NOMO-1 (cell line): ENCODE measurements around the gene TPK1.
"Not testable (repeated sequence)": the region's sequence is repeated elsewhere in the genome, so short reads cannot be mapped to it uniquely, and the experiment has no call there.

Experiments
- DNase-seq, 2 experiments: peaks; one replicate each; lab custom pipeline; 2025; ENCODE audit not compliant: unreplicated experiment in 2 of 2; lab: John Stamatoyannopoulos, UW

The TPK1 gene

DNA sequence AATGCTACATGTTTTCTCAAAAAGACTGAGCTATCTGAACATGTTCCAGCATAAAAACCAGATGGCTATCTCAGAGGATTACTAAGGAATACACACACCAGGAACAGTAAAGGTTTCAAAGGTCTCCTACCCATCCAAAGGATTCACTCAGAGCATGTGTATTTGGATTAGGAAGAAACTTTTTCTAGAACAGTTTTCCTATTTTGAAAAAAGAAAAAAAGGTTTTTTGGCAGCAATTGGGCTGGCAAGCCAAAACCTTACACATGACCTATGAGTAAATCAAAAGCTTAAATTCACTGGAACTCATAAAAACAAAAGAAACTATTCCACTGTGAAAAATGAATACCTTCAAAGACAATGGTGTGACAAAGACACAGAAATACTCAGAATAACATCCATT lies 9.6 kb downstream of the TPK1 start:
- no peak for DNase-seq

- no peak for DNase-seq
These were observed 11.5 kb downstream of the TPK1 start for GRCh38 chr7:144824360-144824759.

DNA sequence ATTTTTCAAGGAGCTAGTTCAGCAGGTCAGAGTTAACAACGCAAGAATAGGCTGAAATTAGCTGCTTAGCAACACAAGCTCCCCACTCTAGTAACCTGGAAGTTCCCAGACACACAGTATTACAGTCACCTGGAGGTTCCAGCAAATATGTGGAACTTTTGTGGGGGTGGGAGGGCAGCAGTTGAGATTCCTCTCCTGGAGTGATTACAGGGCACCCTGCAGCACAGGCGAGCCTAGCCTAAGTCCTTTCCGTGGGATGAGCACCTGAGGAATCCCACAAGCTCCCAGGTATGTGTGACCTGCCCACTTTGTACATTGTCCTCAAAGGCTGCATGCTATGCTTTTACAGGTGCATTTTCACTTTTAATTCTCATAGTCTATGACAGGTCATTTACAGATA lies 13.6 kb downstream of the TPK1 start:
- no peak for DNase-seq

GRCh38 chr7:144821067-144821466 lies 14.8 kb downstream of the TPK1 start:
- no peak for DNase-seq

DNA sequence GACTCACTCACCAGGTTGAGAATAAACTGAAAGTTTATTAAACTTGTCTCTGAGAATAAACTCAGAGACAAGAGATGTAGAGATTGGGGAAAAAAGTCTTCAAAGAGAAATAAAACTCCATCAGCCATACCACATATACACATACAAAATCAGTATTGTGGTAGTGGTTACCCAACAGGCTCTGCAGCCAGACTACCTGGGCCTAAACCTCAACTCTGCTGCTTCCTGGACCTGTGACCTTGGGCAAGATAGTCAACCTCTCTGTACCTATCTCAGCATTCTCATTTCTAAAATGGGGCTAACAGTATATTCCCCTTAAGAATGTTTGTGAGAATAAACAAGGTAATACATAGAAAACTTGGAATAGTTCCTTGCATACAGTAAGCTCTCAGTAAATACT lies 15.3 kb downstream of the TPK1 start:
- DNase-seq = no peak

DNA sequence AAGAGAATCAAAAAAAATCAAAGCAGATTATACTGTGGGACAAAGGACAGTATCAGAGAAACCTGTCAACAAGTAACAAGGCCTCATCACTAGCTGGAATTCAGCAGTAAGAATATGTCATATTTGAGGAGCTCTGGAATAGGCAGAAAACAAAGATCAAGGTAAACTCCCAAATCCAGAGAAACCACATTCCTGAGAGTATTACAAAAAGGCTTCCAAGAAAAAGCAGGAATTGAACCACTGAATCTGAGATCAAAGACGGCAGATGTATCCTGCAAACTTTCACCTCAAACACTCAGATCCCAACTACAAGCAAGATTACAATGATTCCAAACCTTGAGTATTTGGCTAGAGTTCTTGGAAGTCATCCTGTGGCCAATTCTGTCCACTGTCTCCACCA lies 16.3 kb downstream of the TPK1 start:
- DNase-seq = no peak

DNA sequence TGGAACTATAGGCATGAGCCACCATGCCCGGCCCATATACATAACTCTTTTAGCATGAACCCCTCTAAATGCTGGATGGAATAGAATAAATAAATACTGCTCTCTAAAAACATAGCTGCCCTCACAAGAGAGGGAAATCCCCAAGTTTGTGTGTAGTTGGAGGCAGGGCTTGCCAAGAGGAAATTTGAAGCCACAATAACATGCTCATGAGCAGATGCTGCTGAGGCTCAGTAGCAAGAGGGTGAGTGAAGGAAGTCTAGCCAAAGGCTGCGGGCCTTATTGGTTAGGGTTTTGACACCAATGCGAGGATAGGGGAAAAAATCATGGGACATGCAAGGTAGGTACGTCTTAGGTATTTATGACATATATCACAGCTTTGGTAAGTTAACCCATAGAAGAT lies 17.3 kb downstream of the TPK1 start:
- DNase-seq = no peak

GRCh38 chr7:144817001-144817400 lies 18.9 kb downstream of the TPK1 start:
- DNase-seq = no peak

- DNase-seq = no peak
These were observed 21.6 kb downstream of the TPK1 start for GRCh38 chr7:144814299-144814698.

- DNase-seq = peak in 1 of 2 experiments; percentile 10
These were observed 23.2 kb downstream of the TPK1 start for GRCh38 chr7:144812379-144813283.

DNA sequence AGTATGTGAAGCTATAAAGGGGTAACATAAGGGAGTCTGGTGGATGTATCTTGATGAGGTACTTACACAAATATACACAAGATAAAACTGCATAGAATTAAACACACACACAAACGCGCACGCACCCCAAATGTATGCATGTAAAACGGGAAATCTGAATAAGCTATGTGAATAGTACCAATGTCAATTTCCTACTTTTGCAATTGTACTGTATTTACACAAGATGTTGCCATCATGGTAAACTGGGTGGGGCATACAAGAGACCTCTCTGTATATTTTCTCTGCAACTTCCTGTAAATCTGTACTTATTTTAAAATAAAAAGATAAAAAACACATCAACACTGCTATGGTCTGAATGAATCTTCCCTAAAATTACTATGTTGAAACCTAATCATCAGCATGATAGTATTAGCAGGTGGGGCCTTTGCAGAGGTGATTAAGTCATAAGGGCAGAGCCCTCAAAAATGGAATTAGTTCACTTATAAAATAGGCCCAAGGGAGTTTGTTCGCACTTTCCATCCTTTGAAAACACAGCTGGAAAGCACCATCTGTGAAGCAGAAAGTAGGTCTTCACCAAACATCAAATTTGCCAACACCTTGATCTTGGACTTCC lies 30.1 kb downstream of the TPK1 start:
- DNase-seq = no peak

GRCh38 chr7:144800678-144801436 lies 35.0 kb downstream of the TPK1 start:
- not testable (repeated sequence) for DNase-seq

DNA sequence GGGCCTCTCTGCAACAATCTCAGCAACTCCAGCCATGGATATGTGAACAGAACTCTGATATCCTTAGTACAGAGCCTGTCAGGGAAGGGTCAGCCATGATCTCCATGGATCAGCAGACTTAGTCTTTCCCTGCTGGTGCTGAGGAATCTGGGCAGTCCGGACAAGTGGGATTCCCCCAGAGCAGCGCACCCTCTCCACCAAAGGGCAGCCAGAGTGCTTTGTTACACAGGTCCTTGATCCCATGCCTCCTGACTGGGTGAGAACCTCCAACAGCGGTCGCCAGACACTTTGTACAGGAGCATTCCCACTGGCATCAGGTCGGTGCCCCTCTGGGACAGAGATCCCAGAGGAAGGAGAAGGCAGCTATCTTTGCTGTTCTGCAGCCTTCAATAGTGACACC lies 38.9 kb downstream of the TPK1 start:
- no peak for DNase-seq

DNA sequence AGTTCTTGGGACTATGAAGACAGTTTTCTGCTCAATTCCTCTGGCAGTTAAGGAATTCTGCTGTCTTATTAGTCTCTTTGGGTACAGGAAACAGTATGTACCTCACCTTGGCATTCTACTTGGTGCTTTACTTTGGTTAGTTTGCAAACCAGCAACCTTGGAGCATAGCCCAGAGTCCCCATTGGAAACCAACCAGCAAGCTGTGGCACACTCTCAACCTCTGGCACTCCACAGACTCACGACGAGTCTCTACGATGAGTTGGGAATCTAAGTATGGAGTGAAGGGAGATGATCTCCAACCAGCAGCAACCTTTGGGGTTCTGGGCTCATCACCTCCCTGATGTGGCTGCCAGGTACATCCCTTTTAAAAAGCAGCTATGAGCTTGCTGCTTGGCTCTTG lies 43.8 kb downstream of the TPK1 start:
- no peak for DNase-seq

GRCh38 chr7:144791488-144791887 lies 44.4 kb downstream of the TPK1 start:
- no peak for DNase-seq

GRCh38 chr7:144787127-144787526 lies 48.7 kb downstream of the TPK1 start:
- no peak for DNase-seq

GRCh38 chr7:144786522-144786921 lies 49.3 kb downstream of the TPK1 start:
- no peak for DNase-seq

- no peak for DNase-seq
These were observed 49.8 kb downstream of the TPK1 start for GRCh38 chr7:144786079-144786478.

DNA sequence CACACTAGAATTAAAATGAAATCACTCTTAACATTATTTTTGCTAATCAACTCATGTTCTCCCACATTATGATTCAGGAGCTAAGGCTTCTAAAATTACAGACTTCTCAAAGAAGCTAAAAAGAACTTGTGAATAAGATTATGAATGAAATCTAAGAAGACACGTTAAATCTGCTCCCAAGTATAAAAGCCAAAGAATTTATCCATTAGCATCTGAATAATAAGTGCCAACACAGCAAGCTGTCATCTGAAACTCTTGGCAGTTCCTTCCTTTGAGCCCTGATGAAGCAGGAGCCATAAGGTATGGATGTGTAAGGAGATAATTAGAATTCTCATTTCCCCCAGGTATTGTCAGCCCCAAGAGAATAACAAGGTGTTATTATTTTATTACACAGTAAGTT lies 50.3 kb downstream of the TPK1 start:
- DNase-seq = no peak

DNA sequence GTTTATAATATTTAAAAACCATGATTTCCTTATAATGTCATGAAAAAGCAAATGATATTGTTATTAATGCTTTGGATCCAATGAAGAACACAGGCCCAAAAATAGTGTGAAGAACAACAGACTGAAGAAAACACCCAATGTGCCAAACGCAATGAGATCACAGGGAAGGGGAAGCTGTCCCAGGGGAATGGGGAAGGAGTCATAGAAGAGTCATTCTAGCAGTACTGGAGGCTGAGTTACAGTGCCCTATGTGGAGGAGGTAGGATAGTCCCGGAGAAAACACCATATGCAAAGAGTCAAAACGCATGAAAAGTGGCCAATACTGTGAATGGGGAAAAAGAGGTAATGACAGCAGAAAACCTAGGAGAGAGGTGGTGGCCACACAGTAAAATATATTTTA lies 50.9 kb downstream of the TPK1 start:
- no peak for DNase-seq

- DNase-seq = no peak
These were observed 51.4 kb downstream of the TPK1 start for GRCh38 chr7:144784441-144784840.

GRCh38 chr7:144782883-144783282 lies 53.0 kb downstream of the TPK1 start:
- no peak for DNase-seq
